Hepatocyte (in vitro differentiated cells): ENCODE data around the gene IZUMO1.

ENCODE experiments used
- EZH2 ChIP-seq: fragments of 200-600 bp; sonication (generic); IDR thresholded peaks from 2 replicates; pipeline ENCODE4 v1.6.1; 2016; ENCODE audit warnings: antibody characterized with exemption, mild to moderate bottlenecking, borderline replicate concordance
- TF ChIP-seq, protein P1 (sequence below): fragments of 200-600 bp; sonication (generic); IDR thresholded peaks from 2 replicates; pipeline ENCODE4 v1.5.1; 2016; ENCODE audit warnings: antibody characterized with exemption, mild to moderate bottlenecking; ENCODE audit not compliant: poor library complexity

DNA sequence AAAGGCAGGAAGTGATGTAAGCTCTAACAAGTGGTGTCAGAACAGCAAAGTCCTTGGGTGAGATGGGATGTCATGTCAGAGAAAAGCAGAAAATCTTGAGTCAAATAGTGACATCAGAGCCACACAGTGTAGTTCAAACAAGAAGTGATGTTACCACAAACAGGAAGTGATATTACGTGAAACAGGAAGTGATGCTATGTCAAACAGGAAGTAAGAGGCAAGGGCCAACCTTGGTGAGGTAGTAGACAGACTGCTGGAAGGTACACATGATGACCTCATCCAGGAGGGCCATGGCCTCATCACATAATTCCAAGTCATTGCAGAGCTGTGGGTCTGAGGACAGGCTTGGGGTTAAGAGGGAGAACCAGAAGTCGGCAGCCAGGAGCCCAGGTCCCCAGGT, 20.2 kb downstream of the IZUMO1 start:
- TF ChIP-seq, protein P1, sequence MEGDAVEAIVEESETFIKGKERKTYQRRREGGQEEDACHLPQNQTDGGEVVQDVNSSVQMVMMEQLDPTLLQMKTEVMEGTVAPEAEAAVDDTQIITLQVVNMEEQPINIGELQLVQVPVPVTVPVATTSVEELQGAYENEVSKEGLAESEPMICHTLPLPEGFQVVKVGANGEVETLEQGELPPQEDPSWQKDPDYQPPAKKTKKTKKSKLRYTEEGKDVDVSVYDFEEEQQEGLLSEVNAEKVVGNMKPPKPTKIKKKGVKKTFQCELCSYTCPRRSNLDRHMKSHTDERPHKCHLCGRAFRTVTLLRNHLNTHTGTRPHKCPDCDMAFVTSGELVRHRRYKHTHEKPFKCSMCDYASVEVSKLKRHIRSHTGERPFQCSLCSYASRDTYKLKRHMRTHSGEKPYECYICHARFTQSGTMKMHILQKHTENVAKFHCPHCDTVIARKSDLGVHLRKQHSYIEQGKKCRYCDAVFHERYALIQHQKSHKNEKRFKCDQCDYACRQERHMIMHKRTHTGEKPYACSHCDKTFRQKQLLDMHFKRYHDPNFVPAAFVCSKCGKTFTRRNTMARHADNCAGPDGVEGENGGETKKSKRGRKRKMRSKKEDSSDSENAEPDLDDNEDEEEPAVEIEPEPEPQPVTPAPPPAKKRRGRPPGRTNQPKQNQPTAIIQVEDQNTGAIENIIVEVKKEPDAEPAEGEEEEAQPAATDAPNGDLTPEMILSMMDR: no peak
- TF ChIP-seq EZH2: no peak
